HuH-7 (cell line): ENCODE results near the gene IQCE.

Source experiments
- DNase-seq: peaks from one replicate; pipeline ENCODE4 v3.0.0; 2011; ENCODE audit warnings: low spot score

Gene IQCE

DNA sequence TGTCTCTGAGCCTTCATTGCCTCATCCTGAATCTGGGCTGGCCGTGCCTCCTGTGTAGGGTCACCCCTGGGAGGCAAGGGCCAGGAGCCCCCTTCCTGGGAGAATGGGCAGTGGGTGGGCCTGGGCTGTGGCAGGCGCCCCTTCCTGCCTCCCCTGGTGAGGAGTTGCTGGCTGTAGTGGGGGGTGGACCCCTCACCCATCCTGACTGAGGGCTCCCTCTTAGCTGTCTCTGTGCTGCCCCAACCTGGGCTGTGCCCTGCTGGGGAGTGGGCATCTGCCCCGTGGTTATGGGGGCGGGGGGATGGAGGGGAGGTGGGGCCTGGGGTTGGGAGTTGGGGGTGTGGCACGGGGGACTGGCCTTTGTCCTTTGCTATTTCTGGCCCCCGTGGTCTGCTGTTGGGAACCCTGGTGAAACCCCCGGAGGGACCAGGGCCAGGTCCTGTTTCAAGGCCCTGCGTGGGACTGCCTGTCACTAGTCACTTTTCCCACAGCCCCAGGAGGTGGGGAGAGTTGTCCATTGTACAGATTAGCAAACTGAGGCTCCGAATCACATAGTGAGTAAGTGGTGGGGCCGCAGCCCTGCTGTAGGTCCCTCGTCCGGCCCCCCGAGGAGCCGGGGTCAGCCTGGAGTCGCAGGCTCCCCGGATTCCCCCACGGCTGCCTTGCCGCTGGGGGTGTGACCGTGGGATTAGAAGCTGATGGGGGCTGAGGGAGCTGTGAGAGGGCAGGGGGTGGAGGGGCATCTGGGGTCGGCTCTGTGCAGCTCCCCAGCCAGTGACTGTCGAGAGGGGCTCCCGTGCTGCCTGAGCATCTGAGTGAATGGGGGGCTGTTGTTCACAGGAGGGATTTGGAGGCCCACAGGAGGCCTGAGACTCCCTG lies 75.7 kb downstream of the IQCE start:
- DNase-seq, result no peak

DNA sequence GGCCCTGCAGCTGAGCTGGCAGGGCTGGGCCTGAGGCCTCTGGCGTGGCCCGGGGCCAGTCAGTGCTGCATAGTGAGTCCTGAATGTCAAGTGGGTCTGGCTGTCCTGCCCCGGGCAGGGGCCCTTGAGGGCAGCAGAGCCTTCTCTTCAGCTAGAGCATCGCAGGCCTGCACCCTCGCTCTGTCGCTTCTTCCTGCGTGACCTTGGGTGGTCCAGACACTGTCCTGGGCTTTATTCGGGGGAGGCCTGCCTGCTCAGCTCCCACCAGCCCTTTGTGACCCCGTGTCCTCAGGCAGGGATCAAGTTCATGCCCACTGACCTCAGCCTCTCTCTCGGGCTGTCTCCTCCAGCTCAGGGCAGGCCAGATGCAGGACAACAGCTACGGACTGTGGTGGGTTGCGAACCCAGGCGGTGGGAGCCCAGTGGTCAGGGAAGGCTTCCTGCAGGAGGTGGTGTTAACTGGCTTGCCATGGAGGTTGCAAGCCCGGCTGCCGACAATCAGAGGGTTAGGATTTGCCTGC lies 76.4 kb downstream of the IQCE start:
- DNase-seq, result no peak

DNA sequence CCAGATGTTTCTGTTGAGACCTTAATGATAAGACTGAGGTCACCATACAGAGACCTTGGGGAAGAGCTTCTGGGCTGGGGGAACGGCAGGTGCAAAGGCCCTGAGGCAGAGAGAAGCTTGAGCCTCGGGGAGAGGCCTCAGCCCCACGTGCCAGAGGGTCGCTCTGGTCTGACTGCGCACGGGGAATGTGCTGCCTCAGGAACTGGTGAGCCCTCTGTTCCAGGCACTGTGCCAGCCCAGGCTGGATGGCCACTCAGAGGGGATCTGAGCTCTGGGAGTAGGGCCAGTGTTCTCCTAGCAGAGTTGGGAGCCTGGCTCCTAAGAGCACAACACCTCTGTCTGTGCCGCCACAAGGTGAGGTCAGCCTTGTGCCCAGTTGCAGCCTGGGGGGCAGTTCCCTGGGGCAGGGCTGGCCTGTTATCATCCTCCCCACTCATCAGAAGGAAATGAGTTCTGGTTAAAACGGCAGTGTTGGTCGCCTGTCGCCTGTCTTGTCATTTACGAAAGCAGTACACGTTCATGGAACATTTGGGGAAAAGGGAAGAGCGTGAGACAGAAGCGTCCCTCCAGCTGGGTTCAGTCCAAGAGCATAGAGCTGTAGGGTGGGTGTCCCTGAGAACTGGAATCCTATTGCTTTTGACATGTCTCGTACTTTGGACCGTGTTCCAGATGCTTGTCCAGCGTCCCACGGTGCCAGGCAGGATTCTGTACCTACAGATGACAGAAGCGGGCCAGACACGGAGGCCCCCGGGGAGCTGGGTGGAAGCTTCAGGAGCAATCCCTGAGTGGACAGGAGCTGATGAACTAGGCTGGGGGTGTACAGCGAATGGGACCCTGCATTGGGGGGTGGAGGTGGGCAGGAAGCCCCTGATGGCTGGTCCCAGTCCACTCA lies 77.3 kb downstream of the IQCE start:
- DNase-seq, result no peak

- no peak for DNase-seq
Measured at GRCh38 chr7:2637066-2637471, 78.3 kb downstream of the IQCE start.

DNA sequence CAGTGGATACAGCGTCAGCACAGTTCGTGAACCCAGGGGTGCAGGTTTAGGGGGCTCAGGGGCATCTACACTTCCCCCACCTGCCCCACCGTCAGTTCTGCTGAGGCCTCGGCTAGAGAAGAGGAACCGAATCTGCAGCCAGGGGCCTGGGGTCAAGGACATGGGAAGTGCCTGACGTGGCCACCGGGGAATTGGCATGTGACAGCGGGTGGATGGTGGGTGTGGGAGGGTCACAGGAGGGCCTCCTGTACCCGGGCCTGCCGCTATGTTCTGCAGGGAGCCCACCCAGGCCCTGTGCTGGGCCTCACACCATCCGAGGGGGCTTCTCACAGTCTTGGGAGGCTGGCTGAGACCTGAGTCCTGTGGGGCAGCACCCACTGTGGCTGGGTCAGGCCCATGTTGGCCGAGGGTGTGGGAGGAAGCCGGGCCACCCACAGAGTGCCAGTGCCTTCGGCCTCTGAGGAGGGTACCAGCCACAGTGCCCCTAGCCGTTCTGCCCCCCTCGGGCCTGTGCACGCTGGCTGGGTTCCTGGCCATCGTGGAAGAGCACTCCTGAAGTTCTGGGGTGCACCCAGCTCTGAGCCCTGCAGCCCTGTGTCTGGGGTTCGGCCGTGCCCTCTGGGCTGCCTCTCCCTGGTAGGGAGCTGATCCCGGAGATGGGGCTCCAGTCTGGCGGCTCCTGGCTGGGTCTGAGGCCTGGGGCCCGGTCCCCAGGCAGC lies 78.9 kb downstream of the IQCE start:
- no peak for DNase-seq

DNA sequence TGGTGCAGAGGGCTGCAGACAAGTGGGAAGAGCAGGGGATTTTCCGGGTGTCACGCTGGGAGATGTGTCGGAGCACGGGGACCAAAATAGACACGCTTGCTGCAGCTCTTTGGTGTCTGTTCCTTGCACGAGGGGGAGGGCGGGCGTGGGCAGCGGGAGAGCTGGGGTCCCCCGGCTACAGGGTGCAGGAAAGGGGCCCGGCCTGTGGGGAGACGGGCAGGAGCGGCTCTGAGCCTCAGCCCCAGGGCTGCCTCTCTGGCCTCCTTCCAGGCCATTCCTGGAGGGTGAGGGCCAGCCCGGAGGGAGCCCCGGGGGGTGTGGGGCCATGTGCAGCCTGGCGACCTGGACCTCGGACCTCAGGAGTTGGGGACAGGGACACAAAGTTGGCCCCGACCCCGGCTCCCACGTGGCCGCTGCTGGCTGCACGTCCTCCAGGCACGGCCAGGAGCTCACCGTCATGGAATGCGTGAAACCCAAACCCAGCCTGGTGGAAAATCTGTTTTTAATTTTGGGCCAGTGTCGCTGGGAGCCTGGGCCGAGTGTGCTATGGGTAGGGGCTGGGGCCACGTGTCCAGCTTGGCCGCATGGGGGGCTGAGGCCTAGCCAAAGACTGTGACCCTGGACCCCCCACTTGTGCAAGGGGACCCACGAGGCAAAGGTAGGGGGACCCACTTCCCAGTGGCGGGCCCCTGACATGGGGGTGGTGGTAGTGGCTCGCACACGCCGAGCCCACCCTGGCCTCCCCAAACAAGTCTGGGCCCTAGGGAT lies 79.6 kb downstream of the IQCE start:
- no peak for DNase-seq

- DNase-seq, result no peak
Measured at GRCh38 chr7:2639181-2639681, 80.5 kb downstream of the IQCE start.

GRCh38 chr7:2639695-2640481 lies 81.1 kb downstream of the IQCE start:
- no peak for DNase-seq

GRCh38 chr7:2640482-2640830 lies 81.7 kb downstream of the IQCE start:
- no peak for DNase-seq

GRCh38 chr7:2640846-2641316 lies 82.1 kb downstream of the IQCE start:
- DNase-seq, result no peak

- no peak for DNase-seq
Measured at GRCh38 chr7:2641406-2642393, 82.9 kb downstream of the IQCE start.

DNA sequence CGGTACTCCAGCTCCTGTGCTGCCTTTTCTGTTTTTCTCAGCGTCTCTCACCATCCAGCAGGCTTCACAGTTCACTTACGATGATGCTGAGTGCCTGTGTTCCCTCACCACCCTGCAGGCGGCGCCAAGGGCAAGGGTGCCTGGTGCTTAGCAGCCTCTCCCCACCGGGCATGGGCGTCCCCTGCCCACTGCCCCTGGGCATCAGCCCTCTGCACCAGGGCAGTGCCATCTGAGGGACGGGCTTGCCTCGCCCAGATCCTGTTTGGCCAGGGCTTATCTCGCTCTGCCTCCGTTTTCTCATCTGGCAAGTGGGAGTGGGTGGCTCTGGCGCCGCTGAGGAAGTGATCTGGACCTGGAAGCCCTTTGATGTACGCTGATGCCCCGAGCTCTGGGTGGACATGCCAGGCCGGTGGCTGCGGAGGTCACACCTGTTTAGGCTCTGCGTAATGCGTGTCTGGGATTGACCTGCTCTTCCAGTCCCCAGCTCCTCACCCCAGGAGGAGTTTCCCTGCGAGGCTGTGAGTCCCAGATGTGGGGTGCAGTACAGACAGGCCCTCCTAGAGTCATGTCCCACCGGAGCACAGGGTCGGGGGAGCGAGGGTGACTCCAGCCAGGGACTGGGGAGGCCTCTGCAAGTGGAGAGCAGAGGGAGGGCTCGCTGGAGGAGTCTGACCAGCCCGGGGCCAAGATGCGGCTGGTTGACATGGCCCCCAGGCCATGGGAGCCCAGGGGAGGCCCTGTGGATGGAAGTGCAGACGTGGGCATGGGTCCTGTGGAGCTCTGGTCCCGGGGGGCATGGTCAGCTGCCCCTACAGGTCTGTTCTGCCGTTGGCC lies 84.8 kb downstream of the IQCE start:
- DNase-seq, result no peak

DNA sequence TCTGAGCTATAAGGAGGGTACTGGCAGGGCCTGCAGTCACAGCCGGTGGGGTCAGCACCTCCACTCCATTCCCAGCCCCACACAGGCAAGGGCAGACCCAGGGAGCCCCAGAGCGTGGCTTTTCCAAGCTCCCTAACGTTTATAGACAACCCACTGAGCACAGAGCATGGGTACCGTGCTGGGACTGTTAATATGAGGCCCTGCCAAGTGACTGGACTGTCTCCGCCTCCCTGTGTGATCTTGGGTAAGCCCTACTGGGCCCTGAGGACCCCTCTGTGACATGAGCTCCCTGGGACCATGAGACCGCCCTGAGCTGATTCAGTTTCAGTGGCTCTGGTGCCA lies 85.4 kb downstream of the IQCE start:
- DNase-seq, result no peak

- no peak for DNase-seq
Measured at GRCh38 chr7:2644562-2645273, 85.9 kb downstream of the IQCE start.

DNA sequence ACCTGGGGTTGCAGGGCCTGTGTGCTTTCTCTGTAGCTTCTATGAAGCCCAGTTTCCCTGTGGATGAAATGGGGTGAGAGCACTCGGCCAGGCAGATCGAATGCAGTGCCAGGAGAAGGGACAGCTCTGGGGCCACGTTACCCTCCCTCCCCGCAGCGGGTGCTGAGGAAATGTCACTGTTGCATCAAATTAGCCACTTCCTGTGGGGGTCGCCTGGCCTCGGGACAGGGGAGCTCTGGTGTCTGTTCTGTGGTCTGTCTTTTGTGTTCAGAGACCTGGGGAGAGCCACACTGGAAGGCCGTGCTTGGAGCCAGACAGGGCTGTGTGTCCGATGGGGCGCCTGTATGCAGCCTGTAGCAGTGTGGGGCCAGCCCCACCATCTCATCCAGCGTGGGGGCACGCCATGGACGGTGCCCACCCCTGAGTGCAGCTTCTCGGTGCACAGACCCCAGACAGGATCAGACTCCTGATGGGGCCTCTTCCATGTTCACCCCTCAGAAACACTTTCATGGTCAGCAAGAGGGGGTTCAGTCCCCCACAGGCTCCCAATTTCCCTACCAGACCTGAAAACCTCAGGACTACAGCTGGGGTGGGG lies 86.6 kb downstream of the IQCE start:
- no peak for DNase-seq

DNA sequence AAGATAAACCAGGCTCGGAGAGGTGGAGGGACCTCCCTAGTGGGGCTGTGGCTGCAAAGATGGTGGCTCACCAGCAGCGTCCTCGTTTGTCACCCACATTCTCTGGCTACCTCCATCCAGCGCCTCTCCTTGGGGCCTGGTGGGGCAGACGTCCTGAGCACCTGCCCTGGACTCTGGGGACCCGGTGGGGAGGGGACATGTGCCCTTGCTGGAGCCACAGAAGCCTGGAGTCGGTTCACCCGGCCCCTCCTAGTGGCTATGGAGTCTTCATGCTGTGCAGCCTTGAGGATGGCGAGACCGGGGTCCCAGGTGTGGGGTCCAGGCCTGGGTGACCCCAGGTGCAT lies 87.5 kb downstream of the IQCE start:
- DNase-seq, result no peak
